HG03139 (cell line): ENCODE data around the gene HYPK.
"Not testable (repeated sequence)": the region's sequence is repeated elsewhere in the genome, so short reads cannot be mapped to it uniquely, and the experiment has no call there.

Experiments
- ATAC-seq: cut with Tn5 transposase; IDR thresholded peaks from one replicate; pipeline ENCODE4 v1.9.1; 2021; ENCODE audit not compliant: unreplicated experiment

The HYPK gene

DNA sequence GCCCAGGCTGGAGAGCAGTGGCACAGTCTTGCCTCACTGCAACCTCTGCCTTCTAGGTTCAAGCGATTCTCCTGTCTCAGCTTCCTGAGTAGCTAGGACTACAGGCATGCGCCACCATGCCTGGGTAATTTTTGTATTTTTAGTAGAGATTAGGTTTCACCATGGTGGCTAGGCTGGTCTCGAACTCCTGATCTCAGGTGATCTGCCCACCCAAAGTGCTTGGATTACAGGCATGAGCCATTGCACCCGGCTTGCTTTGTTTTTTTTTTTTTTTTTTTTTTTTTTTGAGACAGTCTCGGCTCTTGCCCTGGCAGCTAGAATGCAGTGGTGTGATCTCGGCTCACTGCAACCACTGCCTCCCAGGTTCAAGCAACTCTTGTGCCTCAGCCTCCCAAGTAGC is 32.1 kb downstream of the HYPK start:
- not testable (repeated sequence) for ATAC-seq

- ATAC-seq: no peak
These were observed 45.0 kb downstream of the HYPK start for GRCh38 chr15:43845421-43845820.

GRCh38 chr15:43851251-43851650 is 50.9 kb downstream of the HYPK start:
- ATAC-seq: no peak

- no peak for ATAC-seq
These were observed 52.2 kb downstream of the HYPK start for GRCh38 chr15:43852607-43853006.
